Measurements from ENCODE around the gene CEACAM8. TPM values are rescaled to one million over a fixed set of nuclear protein-coding genes. Genes with fewer than 3 reads are reported as not detected.
A peak's percentile ranks its signal among the peaks of the same experiment; 100 is the strongest.
"Not testable (repeated sequence)": the region's sequence is repeated elsewhere in the genome, so short reads cannot be mapped to it uniquely, and the experiment has no call there.

The CEACAM8 gene
- total RNA-seq, 1 donor from 2014 or later = not detected

DNA sequence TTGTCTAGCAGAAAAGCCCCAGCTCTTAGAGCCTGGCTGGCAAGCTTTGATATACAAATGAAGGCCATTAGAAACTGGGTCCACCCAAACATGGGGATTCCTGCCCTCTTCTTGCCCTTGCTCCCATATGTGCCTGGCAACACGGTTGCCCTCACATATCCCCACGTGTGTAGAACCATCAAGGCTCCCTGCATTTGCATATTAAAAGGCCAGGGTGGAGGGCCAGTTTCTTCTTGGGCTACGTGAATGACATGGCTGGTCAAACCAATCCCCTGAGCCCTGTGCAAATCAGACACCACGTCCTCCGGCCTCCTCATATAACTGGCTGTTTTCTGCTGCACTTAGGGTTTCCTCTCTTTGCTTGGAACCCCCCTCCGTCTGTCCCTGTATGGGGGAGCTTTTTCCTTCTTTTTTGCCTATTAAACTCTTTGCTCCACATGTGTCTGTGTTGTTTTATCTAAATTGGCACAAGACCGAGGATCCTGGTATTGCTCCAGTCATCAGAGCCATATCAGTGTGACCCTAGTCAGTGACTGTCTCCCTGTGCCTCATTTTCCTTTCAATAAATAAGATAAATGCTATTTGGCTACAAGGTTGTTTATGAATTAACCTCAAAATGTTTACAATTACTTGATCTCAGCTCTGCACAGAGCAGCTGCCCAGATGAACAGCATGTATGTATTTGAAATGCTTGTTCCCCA is 36.1 kb downstream of the CEACAM8 start:
- H3K27me3 ChIP-seq (ENCODE audit: control insufficient read depth, insufficient read depth, low read length) = peaks cover 24% of the 10 kb centered on the region
- TF ChIP-seq, protein P1, sequence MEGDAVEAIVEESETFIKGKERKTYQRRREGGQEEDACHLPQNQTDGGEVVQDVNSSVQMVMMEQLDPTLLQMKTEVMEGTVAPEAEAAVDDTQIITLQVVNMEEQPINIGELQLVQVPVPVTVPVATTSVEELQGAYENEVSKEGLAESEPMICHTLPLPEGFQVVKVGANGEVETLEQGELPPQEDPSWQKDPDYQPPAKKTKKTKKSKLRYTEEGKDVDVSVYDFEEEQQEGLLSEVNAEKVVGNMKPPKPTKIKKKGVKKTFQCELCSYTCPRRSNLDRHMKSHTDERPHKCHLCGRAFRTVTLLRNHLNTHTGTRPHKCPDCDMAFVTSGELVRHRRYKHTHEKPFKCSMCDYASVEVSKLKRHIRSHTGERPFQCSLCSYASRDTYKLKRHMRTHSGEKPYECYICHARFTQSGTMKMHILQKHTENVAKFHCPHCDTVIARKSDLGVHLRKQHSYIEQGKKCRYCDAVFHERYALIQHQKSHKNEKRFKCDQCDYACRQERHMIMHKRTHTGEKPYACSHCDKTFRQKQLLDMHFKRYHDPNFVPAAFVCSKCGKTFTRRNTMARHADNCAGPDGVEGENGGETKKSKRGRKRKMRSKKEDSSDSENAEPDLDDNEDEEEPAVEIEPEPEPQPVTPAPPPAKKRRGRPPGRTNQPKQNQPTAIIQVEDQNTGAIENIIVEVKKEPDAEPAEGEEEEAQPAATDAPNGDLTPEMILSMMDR (IDR thresholded peaks at IDR 0.05; ENCODE audit: insufficient read depth, low read length, poor library complexity, severe bottlenecking) = no peak
- no peak overlapping the region for H3K4me3 ChIP-seq (ENCODE audit: low read depth, low read length)
- no peaks in the 10 kb centered on the region for H3K36me3 ChIP-seq (ENCODE audit: control insufficient read depth, insufficient read depth, low read length)
- DNase-seq (ENCODE audit: low read depth) = no peak

DNA sequence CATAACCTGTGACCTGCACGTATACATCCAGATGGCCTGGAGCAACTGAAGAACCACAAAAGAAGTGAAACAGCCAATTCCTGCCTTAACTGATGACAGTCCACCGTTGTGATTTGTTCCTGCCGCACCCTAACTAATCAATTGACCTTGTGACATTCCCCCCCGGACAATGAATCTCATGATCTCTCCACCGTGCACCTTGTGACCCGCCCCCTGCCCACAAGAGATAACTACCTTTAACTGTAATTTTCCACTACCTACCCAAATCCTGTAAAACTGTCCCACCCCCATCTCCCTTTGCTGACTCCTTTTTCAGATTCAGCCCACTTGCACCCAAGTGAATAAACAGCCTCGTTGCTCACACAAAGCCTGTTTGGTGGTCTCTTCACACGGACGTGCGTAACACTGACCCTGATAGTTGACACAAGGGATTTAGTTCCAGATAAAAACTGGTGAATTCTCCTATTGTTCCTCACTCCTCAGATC is 37.3 kb downstream of the CEACAM8 start:
- not testable (repeated sequence) for H3K4me3 ChIP-seq (ENCODE audit: low read depth, low read length); H3K36me3 ChIP-seq (ENCODE audit: control insufficient read depth, insufficient read depth, low read length); DNase-seq (ENCODE audit: low read depth)
- peaks cover 24% of the 10 kb centered on the region for H3K27me3 ChIP-seq (ENCODE audit: control insufficient read depth, insufficient read depth, low read length)

DNA sequence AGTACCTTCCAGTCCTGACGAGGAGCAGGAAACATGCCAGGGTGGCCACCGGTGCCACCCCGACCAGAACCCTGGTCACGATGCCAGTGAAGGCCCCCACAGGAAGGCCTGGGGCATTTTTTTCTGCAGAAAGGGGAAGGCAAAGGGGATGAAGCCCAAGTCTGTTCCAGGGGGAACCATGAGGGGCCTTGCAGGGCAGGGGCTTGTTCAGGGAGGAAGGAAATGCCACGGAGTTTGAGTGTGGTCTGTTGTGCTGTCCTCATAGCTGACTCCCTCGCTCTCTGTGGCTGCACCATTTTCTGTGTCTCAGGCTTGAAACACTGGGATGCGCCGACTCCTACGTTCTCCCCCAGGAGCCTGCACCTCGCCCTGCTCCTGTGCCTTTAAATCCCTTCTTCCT is 38.9 kb downstream of the CEACAM8 start:
- Histone ChIP-seq H3K27me3 (ENCODE audit: control insufficient read depth, insufficient read depth, low read length) (peaks cover 17% of the 10 kb centered on the region), H3K4me3 (ENCODE audit: low read depth, low read length) (no peak overlapping the region), H3K36me3 (ENCODE audit: control insufficient read depth, insufficient read depth, low read length) (no peaks in the 10 kb centered on the region)
- no peak for DNase-seq (ENCODE audit: low read depth)
- TF ChIP-seq, protein P1 (IDR thresholded peaks at IDR 0.05; ENCODE audit: insufficient read depth, low read length, poor library complexity, severe bottlenecking) = no peak

DNA sequence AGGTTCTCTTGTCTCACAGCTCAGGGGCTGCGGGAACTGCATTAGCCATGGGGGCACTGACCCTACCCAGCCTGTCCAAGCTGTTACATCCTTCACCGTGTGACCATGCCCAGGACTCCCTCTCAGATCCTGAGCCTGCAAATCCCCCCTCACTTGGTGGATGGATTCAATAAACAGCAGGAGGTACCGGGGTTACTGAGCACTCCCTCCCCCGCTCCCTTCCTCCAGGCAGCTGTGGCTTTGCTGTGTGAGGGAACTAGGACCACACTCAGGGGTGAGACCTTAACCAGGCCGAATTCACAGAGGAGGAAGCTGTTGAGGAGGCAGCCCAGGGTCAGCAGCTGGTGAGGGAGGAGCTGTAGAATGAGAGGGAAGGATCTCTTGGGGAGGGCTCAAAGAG is 39.4 kb downstream of the CEACAM8 start:
- H3K27me3 ChIP-seq (ENCODE audit: control insufficient read depth, insufficient read depth, low read length) = peaks cover 17% of the 10 kb centered on the region
- no peaks in the 10 kb centered on the region for H3K36me3 ChIP-seq (ENCODE audit: control insufficient read depth, insufficient read depth, low read length)
- TF ChIP-seq, protein P1 (IDR thresholded peaks at IDR 0.05; ENCODE audit: insufficient read depth, low read length, poor library complexity, severe bottlenecking) = no peak
- no peak overlapping the region for H3K4me3 ChIP-seq (ENCODE audit: low read depth, low read length)
- DNase-seq (ENCODE audit: low read depth) = no peak

DNA sequence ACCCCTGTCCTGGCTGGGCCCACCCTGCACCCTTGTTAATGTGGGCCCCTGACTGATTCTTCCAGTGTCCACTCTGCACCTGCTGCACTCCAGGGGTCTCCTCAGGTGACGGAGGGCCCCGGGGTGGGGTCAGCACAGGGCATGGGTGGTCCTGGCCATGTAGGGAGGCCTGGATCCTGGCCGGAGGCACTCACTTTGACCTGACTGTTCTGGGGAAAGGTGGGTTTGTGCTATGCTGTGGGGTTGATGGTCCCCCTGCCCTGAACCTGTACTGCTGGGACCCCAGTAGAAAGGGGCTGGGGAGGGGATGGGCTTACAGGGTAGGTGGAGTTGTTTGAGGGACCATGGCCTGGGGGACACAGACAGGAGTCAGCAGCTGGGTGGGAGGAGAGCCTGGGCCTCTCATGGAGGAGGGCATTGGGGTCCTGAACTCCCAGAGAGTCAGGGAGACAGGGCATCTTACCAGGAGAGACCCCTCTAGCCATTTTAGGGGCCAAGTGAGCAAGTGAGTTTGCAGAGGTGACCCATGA is 40.6 kb downstream of the CEACAM8 start:
- peaks cover 12% of the 10 kb centered on the region for H3K27me3 ChIP-seq (ENCODE audit: control insufficient read depth, insufficient read depth, low read length)
- TF ChIP-seq, protein P1 (IDR thresholded peaks at IDR 0.05; ENCODE audit: insufficient read depth, low read length, poor library complexity, severe bottlenecking) = no peak
- no peak overlapping the region for H3K4me3 ChIP-seq (ENCODE audit: low read depth, low read length)
- DNase-seq (ENCODE audit: low read depth) = no peak
- H3K36me3 ChIP-seq (ENCODE audit: control insufficient read depth, insufficient read depth, low read length) = no peaks in the 10 kb centered on the region

DNA sequence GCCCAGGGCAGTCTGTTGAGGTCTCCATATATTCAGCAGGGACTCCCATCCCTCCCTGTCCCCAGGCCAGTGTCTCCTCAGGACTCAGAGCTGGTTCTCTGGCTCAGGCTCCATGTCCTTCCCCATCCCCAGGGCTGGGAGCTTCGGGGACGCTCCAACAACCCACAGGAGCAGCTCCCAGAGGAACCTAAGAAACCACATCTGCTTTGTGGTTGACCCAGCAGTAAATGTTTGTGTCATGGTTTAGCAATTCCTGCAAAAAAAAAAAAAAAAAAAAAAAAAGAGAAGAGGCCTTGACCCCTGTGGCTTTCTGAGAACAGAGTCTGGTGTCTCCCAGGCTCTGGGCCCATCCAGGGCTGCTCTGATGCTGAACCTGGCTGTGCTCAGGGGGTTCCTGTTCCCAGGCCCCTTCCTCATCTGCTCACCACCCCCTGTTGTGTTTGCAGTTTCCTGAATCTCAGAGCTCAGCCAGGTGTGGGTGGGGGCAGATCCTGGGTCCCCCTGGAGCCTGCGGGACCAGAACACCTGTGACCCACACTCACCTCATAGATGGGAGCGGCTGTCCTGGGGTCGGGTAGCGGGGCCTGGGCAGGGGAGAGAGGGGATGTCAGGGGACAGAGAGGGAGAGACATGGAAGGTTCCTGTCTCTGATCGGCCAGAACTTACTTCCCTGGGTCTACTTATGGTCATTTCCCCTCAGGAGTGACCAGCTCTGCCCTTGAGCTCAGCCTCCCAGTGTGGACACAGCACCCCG is 41.3 kb downstream of the CEACAM8 start:
- Histone ChIP-seq H3K4me3 (ENCODE audit: low read depth, low read length) (no peak overlapping the region), H3K36me3 (ENCODE audit: control insufficient read depth, insufficient read depth, low read length) (no peaks in the 10 kb centered on the region), H3K27me3 (ENCODE audit: control insufficient read depth, insufficient read depth, low read length) (peaks cover 12% of the 10 kb centered on the region)
- peak; percentile 28 for DNase-seq (ENCODE audit: low read depth)
- TF ChIP-seq, protein P1 (IDR thresholded peaks at IDR 0.05; ENCODE audit: insufficient read depth, low read length, poor library complexity, severe bottlenecking) = no peak

Measured in kidney epithelial cell (primary cell).